Peyer's patch (tissue), 4 donors: ENCODE measurements around the gene UBA6. TPM values are rescaled to one million over a fixed set of nuclear protein-coding genes. Genes with fewer than 3 reads are reported as not detected.

Source experiments
- DNase-seq, 3 donors: peaks; one replicate each; pipeline ENCODE4 v3.0.0-alpha.2; 2017 to 2019
- H3K27ac ChIP-seq, 4 donors: fragments of 200-600 bp; sonication (generic); one replicate each; pipeline ENCODE4 v1.5.1; 2016 to 2019
- H3K27me3 ChIP-seq, 2 donors: fragments of 200-600 bp; sonication (generic); one replicate each; pipeline ENCODE4 v1.5.1; 2019
- H3K36me3 ChIP-seq, 3 donors: fragments of 200-600 bp; sonication (generic); one replicate each; pipeline ENCODE4 v1.5.1; 2016 to 2019
- H3K4me1 ChIP-seq, 4 donors: fragments of 200-600 bp; sonication (generic); one replicate each; pipeline ENCODE4 v1.5.1; 2016 to 2019
- H3K4me3 ChIP-seq, 4 donors: fragments of 200-600 bp; sonication (generic); 1 replicate in 3 of 4; 2 replicates in 1 of 4; pipeline ENCODE4 v1.5.1; 2016 to 2019; ENCODE audit warnings: mild to moderate bottlenecking in 1 of 4
- H3K9me3 ChIP-seq, 4 donors: fragments of 200-600 bp; sonication (generic); one replicate each; pipeline ENCODE4 v1.5.1; 2016 to 2019; ENCODE audit warnings: mild to moderate bottlenecking in 1 of 4
- POLR2A ChIP-seq, 2 donors: fragments of 450-650 bp; IDR thresholded peaks; one replicate each; pipeline ENCODE4 v1.5.1; 2017; ENCODE audit warnings: antibody characterized with exemption in 2 of 2, mild to moderate bottlenecking in 2 of 2, moderate library complexity in 2 of 2
- total RNA-seq, 4 donors: library from RNA; depleted of rRNA; stranded (reverse); fragments of >200 nt; gene quantifications; one replicate each; pipeline ENCODE4 v1.1.0, GENCODE V29; 2016
- TF ChIP-seq, protein P1 (sequence below), 6 experiments: fragments of 450-650 bp in 4 of 6; fragments of 200-600 bp in 2 of 6; sonication (generic) in 1 of 6; IDR thresholded peaks; one replicate each; pipeline ENCODE4 v1.5.1; 2017 to 2019; ENCODE audit warnings: antibody characterized with exemption in 6 of 6, mild to moderate bottlenecking in 3 of 6, moderate library complexity in 1 of 6

The UBA6 gene
- total RNA-seq, 4 donors from 2014 or later = 18.1 to 69.7 (median 43.3) TPM

DNA sequence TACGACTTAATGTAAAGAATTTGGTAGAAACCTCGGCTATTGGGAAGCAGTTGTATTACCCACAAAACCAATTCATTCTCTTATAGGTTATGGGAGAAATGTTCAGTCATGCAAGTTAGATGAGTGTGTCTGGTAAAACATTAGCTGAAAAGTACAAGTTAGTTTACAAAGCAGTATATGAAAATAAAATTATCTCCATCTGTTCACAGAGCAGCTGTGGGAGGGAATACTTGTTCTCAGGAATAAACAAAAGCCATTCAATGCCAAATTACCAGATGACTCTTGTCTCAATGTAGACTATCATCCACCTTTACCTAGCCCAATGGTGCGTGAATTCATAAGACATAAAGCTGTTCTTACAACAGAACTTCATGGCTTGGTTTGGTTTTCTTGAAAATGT is 113.8 kb downstream of the UBA6 start:
- DNase-seq = no peak
- no peaks in the 10 kb centered on the region for H3K4me1 ChIP-seq
- no peaks in the 10 kb centered on the region for H3K9me3 ChIP-seq
- no peak overlapping the region for H3K27ac ChIP-seq
- no peaks in the 10 kb centered on the region for H3K36me3 ChIP-seq
- no peak for TF ChIP-seq POLR2A (IDR thresholded peaks at IDR 0.05)
- TF ChIP-seq, protein P1, sequence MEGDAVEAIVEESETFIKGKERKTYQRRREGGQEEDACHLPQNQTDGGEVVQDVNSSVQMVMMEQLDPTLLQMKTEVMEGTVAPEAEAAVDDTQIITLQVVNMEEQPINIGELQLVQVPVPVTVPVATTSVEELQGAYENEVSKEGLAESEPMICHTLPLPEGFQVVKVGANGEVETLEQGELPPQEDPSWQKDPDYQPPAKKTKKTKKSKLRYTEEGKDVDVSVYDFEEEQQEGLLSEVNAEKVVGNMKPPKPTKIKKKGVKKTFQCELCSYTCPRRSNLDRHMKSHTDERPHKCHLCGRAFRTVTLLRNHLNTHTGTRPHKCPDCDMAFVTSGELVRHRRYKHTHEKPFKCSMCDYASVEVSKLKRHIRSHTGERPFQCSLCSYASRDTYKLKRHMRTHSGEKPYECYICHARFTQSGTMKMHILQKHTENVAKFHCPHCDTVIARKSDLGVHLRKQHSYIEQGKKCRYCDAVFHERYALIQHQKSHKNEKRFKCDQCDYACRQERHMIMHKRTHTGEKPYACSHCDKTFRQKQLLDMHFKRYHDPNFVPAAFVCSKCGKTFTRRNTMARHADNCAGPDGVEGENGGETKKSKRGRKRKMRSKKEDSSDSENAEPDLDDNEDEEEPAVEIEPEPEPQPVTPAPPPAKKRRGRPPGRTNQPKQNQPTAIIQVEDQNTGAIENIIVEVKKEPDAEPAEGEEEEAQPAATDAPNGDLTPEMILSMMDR (IDR thresholded peaks at IDR 0.05) = no peak
- no peak overlapping the region for H3K4me3 ChIP-seq
- no peaks in the 10 kb centered on the region for H3K27me3 ChIP-seq

GRCh38 chr4:67584496-67584895 is 116.5 kb downstream of the UBA6 start:
- Histone ChIP-seq H3K27me3 (no peaks in the 10 kb centered on the region), H3K27ac (no peak overlapping the region), H3K4me3 (no peak overlapping the region), H3K9me3 (no peaks in the 10 kb centered on the region), H3K4me1 (peaks cover 0 to 4% (median 0%) of the 10 kb centered on the region in 4 donors), H3K36me3 (no peaks in the 10 kb centered on the region)
- no peak for TF ChIP-seq POLR2A (IDR thresholded peaks at IDR 0.05)
- TF ChIP-seq, protein P1 (IDR thresholded peaks at IDR 0.05) = no peak
- no peak for DNase-seq

DNA sequence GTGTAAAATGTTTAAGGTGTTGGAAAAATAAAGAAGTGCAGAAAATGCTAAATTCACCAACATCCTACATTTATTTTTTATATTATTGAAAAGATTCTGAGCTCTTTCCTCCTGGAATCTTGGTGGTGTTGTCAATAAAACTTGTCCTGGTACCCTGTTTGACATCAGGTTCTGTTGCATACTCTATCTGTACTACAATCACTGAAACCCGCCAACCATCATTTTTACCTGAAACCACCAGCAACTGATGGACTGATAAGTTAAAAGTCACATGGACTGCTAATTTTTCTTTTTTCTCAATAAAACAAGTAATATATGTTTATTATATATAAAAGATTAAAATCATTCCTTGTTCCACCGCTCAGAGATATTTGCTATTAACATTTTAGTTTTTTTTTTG is 119.0 kb downstream of the UBA6 start:
- Histone ChIP-seq H3K27me3 (no peaks in the 10 kb centered on the region), H3K4me3 (no peak overlapping the region), H3K9me3 (no peaks in the 10 kb centered on the region), H3K36me3 (no peaks in the 10 kb centered on the region), H3K4me1 (peaks cover 0 to 4% (median 0%) of the 10 kb centered on the region in 4 donors), H3K27ac (peak overlapping the region in 1 of 4 donors; percentile 42)
- no peak for TF ChIP-seq POLR2A (IDR thresholded peaks at IDR 0.05)
- TF ChIP-seq, protein P1 (IDR thresholded peaks at IDR 0.05) = no peak
- DNase-seq = no peak

GRCh38 chr4:67581208-67581857 is 119.6 kb downstream of the UBA6 start:
- Histone ChIP-seq H3K27me3 (no peaks in the 10 kb centered on the region), H3K9me3 (no peaks in the 10 kb centered on the region), H3K4me1 (peaks cover 0 to 4% (median 0%) of the 10 kb centered on the region in 4 donors), H3K4me3 (no peak overlapping the region), H3K36me3 (no peaks in the 10 kb centered on the region), H3K27ac (peak overlapping the region in 1 of 4 donors; percentile 42)
- TF ChIP-seq POLR2A (IDR thresholded peaks at IDR 0.05) = no peak
- TF ChIP-seq, protein P1 (IDR thresholded peaks at IDR 0.05) = no peak
- no peak for DNase-seq

- Histone ChIP-seq H3K9me3 (no peaks in the 10 kb centered on the region), H3K36me3 (no peaks in the 10 kb centered on the region), H3K4me3 (no peak overlapping the region), H3K27me3 (no peaks in the 10 kb centered on the region), H3K4me1 (peaks cover 0 to 4% (median 0%) of the 10 kb centered on the region in 4 donors), H3K27ac (peak overlapping the region in 1 of 4 donors; percentile 42)
- no peak for TF ChIP-seq POLR2A (IDR thresholded peaks at IDR 0.05)
- TF ChIP-seq, protein P1 (IDR thresholded peaks at IDR 0.05) = no peak
- no peak for DNase-seq
Measured at GRCh38 chr4:67580577-67580976, 120.4 kb downstream of the UBA6 start.
